ENCODE results near the gene H19.

GRCh38 chr11:1964348-1964747 is 33.3 kb downstream of the H19 start:
- TF ChIP-seq, protein P1, sequence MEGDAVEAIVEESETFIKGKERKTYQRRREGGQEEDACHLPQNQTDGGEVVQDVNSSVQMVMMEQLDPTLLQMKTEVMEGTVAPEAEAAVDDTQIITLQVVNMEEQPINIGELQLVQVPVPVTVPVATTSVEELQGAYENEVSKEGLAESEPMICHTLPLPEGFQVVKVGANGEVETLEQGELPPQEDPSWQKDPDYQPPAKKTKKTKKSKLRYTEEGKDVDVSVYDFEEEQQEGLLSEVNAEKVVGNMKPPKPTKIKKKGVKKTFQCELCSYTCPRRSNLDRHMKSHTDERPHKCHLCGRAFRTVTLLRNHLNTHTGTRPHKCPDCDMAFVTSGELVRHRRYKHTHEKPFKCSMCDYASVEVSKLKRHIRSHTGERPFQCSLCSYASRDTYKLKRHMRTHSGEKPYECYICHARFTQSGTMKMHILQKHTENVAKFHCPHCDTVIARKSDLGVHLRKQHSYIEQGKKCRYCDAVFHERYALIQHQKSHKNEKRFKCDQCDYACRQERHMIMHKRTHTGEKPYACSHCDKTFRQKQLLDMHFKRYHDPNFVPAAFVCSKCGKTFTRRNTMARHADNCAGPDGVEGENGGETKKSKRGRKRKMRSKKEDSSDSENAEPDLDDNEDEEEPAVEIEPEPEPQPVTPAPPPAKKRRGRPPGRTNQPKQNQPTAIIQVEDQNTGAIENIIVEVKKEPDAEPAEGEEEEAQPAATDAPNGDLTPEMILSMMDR (IDR thresholded peaks at IDR 0.05), result no peak
- TF ChIP-seq POLR2A (IDR thresholded peaks at IDR 0.05), result no peak

Measured in ovary (tissue), 3 donors.